Panc1 (cell line): ENCODE data around the gene ASCC3. TPM values are rescaled to one million over a fixed set of nuclear protein-coding genes. Genes with fewer than 3 reads are reported as not detected.
"Not testable (repeated sequence)": the region's sequence is repeated elsewhere in the genome, so short reads cannot be mapped to it uniquely, and the experiment has no call there.

Experiments
- ATAC-seq: fragments of 200-7000 bp; cut with Tn5 transposase; 2 replicates; pipeline ENCODE4 v1.9.1; 2020; ENCODE audit warnings: mild to moderate bottlenecking, moderate library complexity
- BruUV-seq: library from RNA; stranded (reverse); fragments of 400-500 nt; replicated peaks from 2 replicates; lab custom pipeline; 2021; lab: Mats Ljungman, UMichigan
- CTCF ChIA-PET: fragments of 300-600 bp; sonication (Branson Sonifier 250); formaldehyde crosslinking; loops from one replicate; lab custom pipeline; 2022; ENCODE audit warnings: antibody characterized with exemption; lab: Charles Lee
- POLR2A ChIA-PET: fragments of 300-600 bp; sonication (Branson Sonifier 250); formaldehyde crosslinking; loops from one replicate; lab custom pipeline; 2022; ENCODE audit warnings: antibody characterized with exemption; lab: Charles Lee
- DNase-seq: peaks from one replicate; pipeline ENCODE4 v3.0.0-alpha.2; 2010; ENCODE audit warnings: low read depth, low spot score
- H3K27ac ChIP-seq: 2 replicates; pipeline ENCODE4 v1.5.1; 2011; ENCODE audit warnings: mild to moderate bottlenecking, low read length, inconsistent platforms
- H3K27me3 ChIP-seq: fragments of 200-500 bp; sonication (Bioruptor generic); 2 replicates; pipeline ENCODE4 v1.6.0; 2014; ENCODE audit warnings: low read length, inconsistent platforms; ENCODE audit not compliant: control insufficient read depth, insufficient read depth
- H3K36me3 ChIP-seq: fragments of 200-500 bp; sonication (Bioruptor generic); 2 replicates; pipeline ENCODE4 v1.5.1; 2014; ENCODE audit warnings: inconsistent platforms, mild to moderate bottlenecking, low read length, moderate library complexity; ENCODE audit not compliant: control insufficient read depth, insufficient read depth
- H3K4me1 ChIP-seq: 2 replicates; pipeline ENCODE4 v1.5.1; 2011; ENCODE audit warnings: inconsistent platforms, mild to moderate bottlenecking, low read length, moderate library complexity; ENCODE audit not compliant: control insufficient read depth, insufficient read depth
- H3K4me3 ChIP-seq, 2 experiments: 2 replicates each; pipeline ENCODE4 v1.5.1; 2011 to 2012; ENCODE audit warnings: low read depth in 2 of 2, low read length in 2 of 2, mild to moderate bottlenecking in 2 of 2, inconsistent platforms in 1 of 2, moderate library complexity in 1 of 2
- H3K9me3 ChIP-seq: fragments of 200-500 bp; sonication (Bioruptor generic); 2 replicates; pipeline ENCODE4 v1.5.1; 2014; ENCODE audit warnings: low read depth, mild to moderate bottlenecking, inconsistent platforms, low read length, moderate library complexity; ENCODE audit not compliant: control insufficient read depth, insufficient read depth
- POLR2AphosphoS5 ChIP-seq: IDR thresholded peaks from 2 replicates; pipeline ENCODE4 v1.6.1; 2012; ENCODE audit warnings: mild to moderate bottlenecking, low read depth, low read length, moderate library complexity
- SIN3A ChIP-seq: IDR thresholded peaks from 2 replicates; pipeline ENCODE4 v1.6.1; 2012; ENCODE audit warnings: low read depth, mild to moderate bottlenecking, low read length, moderate library complexity, borderline replicate concordance; ENCODE audit not compliant: insufficient read depth
- TCF7L2 ChIP-seq: IDR thresholded peaks from 2 replicates; pipeline ENCODE4 v1.6.1; 2011; ENCODE audit warnings: mild to moderate bottlenecking, low read depth, low read length, inconsistent platforms
- in situ Hi-C: cut with HindIII; loops from 2 replicates; pipeline ENCODE4 v1.10.0; 2016; ENCODE audit warnings: low sequenced_read_pairs, low pct_unique_long_range_greater_than_20kb
- intact Hi-C: fragments of 100-400 bp; cut with micrococcal nuclease; formaldehyde crosslinking; loops from one replicate; pipeline ENCODE4 v1.10.0; 2022; ENCODE audit not compliant: unreplicated experiment
- total RNA-seq: library from RNA; stranded (reverse); gene quantifications from one replicate; pipeline ENCODE4 v1.2.1, GENCODE V29; 2021; ENCODE audit not compliant: unreplicated experiment
- TF ChIP-seq, protein P1 (sequence below): fragments of 450-650 bp; IDR thresholded peaks from 2 replicates; pipeline ENCODE4 v1.5.1; 2017; ENCODE audit warnings: mild to moderate bottlenecking
- TF ChIP-seq, protein P2 (sequence below), 2 experiments: IDR thresholded peaks; 2 replicates each; pipeline ENCODE4 v1.6.1; 2011 to 2012; ENCODE audit warnings: low read depth in 2 of 2, control low read depth in 1 of 2, low read length in 1 of 2, mild to moderate bottlenecking in 1 of 2, moderate library complexity in 1 of 2; ENCODE audit not compliant: insufficient read depth in 1 of 2

Gene ASCC3
- total RNA-seq, 1 experiment from 2014 or later = 46.9 TPM

- no peaks in the 10 kb centered on the region for H3K27me3 ChIP-seq
- no peaks in the 10 kb centered on the region for H3K9me3 ChIP-seq
- ChIA-PET CTCF (no interaction called here), POLR2A (no interaction called here)
- DNase-seq (no peak), ATAC-seq (no peak)
- H3K27ac ChIP-seq = no peak overlapping the region
- H3K4me1 ChIP-seq = no peaks in the 10 kb centered on the region
- in situ Hi-C loops (no loop called here), intact Hi-C loops (no loop called here)
- BruUV-seq = no TSS peak
- H3K36me3 ChIP-seq = no peaks in the 10 kb centered on the region
- no peak overlapping the region for H3K4me3 ChIP-seq
- TF ChIP-seq SIN3A = no peak
Measured at GRCh38 chr6:100740439-100740838, 140.7 kb downstream of the ASCC3 start.

DNA sequence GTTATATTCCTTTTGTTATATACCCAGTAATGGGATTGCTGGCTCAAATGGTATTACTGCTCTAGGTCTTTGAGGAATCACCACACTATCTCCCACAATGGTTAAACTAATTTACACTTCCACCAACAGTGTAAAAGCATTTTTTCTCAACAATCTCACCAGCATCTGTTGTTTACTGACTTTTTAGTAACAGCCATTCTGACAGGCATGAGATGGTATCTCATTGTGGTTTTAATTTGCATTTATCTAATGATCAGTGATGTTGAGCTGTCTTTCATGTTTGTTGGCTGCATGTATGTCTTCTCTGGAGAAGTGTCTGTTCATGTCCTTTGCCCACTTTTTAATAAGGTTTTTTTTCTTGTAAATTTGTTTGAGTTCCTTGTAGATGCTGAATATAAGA, 143.4 kb downstream of the ASCC3 start:
- H3K27me3 ChIP-seq, CTCF ChIA-PET, BruUV-seq, H3K9me3 ChIP-seq, in situ Hi-C loops, intact Hi-C loops, ATAC-seq, H3K4me3 ChIP-seq, DNase-seq, H3K27ac ChIP-seq, H3K4me1 ChIP-seq, POLR2A ChIA-PET, H3K36me3 ChIP-seq: not testable (repeated sequence)

DNA sequence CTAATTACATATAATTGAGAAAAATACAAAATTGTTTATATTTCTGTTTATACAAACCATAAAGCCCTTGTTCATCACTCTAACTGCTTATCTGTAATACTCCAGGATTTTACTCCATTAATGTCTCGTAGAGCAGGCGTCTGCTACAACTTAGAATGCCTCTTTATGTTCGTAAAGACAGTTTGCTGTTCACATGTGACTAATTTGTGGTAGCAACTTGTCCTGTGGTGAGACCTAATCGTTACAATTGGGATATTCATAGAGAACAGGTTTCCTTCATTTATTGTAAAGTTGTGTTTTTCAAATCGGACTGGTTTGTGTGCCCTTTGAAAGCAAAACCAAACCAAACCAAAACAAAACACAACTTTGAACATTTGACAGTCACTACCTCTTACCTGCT, 149.7 kb downstream of the ASCC3 start:
- H3K4me1 ChIP-seq = peaks cover 3% of the 10 kb centered on the region; the same call in 1 of the 2 replicates
- CTCF ChIA-PET = no interaction called here
- ATAC-seq = no peak

More for the DNA sequence above, 149.7 kb downstream of the ASCC3 start:
- Histone ChIP-seq H3K9me3 (no peaks in the 10 kb centered on the region), H3K36me3 (no peaks in the 10 kb centered on the region), H3K27ac (no peak overlapping the region), H3K4me3 (no peak overlapping the region), H3K27me3 (no peaks in the 10 kb centered on the region)
- no peak for DNase-seq
- in situ Hi-C loops = no loop called here
- POLR2A ChIA-PET = no interaction called here
- intact Hi-C loops = no loop called here
- TF ChIP-seq TCF7L2 (no peak), POLR2AphosphoS5 (no peak), SIN3A (no peak)
- TF ChIP-seq, protein P1, sequence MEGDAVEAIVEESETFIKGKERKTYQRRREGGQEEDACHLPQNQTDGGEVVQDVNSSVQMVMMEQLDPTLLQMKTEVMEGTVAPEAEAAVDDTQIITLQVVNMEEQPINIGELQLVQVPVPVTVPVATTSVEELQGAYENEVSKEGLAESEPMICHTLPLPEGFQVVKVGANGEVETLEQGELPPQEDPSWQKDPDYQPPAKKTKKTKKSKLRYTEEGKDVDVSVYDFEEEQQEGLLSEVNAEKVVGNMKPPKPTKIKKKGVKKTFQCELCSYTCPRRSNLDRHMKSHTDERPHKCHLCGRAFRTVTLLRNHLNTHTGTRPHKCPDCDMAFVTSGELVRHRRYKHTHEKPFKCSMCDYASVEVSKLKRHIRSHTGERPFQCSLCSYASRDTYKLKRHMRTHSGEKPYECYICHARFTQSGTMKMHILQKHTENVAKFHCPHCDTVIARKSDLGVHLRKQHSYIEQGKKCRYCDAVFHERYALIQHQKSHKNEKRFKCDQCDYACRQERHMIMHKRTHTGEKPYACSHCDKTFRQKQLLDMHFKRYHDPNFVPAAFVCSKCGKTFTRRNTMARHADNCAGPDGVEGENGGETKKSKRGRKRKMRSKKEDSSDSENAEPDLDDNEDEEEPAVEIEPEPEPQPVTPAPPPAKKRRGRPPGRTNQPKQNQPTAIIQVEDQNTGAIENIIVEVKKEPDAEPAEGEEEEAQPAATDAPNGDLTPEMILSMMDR = no peak
- TF ChIP-seq, protein P2, sequence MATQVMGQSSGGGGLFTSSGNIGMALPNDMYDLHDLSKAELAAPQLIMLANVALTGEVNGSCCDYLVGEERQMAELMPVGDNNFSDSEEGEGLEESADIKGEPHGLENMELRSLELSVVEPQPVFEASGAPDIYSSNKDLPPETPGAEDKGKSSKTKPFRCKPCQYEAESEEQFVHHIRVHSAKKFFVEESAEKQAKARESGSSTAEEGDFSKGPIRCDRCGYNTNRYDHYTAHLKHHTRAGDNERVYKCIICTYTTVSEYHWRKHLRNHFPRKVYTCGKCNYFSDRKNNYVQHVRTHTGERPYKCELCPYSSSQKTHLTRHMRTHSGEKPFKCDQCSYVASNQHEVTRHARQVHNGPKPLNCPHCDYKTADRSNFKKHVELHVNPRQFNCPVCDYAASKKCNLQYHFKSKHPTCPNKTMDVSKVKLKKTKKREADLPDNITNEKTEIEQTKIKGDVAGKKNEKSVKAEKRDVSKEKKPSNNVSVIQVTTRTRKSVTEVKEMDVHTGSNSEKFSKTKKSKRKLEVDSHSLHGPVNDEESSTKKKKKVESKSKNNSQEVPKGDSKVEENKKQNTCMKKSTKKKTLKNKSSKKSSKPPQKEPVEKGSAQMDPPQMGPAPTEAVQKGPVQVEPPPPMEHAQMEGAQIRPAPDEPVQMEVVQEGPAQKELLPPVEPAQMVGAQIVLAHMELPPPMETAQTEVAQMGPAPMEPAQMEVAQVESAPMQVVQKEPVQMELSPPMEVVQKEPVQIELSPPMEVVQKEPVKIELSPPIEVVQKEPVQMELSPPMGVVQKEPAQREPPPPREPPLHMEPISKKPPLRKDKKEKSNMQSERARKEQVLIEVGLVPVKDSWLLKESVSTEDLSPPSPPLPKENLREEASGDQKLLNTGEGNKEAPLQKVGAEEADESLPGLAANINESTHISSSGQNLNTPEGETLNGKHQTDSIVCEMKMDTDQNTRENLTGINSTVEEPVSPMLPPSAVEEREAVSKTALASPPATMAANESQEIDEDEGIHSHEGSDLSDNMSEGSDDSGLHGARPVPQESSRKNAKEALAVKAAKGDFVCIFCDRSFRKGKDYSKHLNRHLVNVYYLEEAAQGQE (IDR thresholded peaks at IDR 0.05; ENCODE audit: insufficient read depth in 1 of 2, low read depth in 2 of 2, low read length in 1 of 2) = no peak
- no TSS peak for BruUV-seq
